Upper lobe of right lung (tissue), 1 donor: ENCODE measurements around the gene EVA1B. TPM values are rescaled to one million over a fixed set of nuclear protein-coding genes. Genes with fewer than 3 reads are reported as not detected.

Source experiments
- ATAC-seq: fragments of 200-7000 bp; cut with Tn5 transposase; one replicate; pipeline ENCODE4 v1.9.1; 2020; ENCODE audit warnings: mild to moderate bottlenecking, moderate library complexity
- DNase-seq: peaks from one replicate; pipeline ENCODE4 v3.0.0-alpha.2; 2020
- H3K27ac ChIP-seq: fragments of 200-600 bp; one replicate; pipeline ENCODE4 v1.8.0; 2022
- H3K27me3 ChIP-seq: fragments of 200-600 bp; one replicate; pipeline ENCODE4 v1.8.0; 2022; ENCODE audit warnings: mild to moderate bottlenecking
- H3K36me3 ChIP-seq: fragments of 200-600 bp; one replicate; pipeline ENCODE4 v1.8.0; 2022
- H3K4me1 ChIP-seq: fragments of 200-600 bp; one replicate; pipeline ENCODE4 v1.8.0; 2022
- H3K4me3 ChIP-seq: fragments of 200-600 bp; one replicate; pipeline ENCODE4 v1.8.0; 2022; ENCODE audit warnings: mild to moderate bottlenecking
- H3K9me3 ChIP-seq: fragments of 200-600 bp; one replicate; pipeline ENCODE4 v1.8.0; 2022
- intact Hi-C: fragments of 100-400 bp; cut with DNase I; formaldehyde crosslinking; loops from one replicate; pipeline ENCODE4 v1.11.0; 2022
- long read RNA-seq: library from polyadenylated mRNA; unstranded; transcript quantifications from one replicate; pipeline ENCODE4 v2.0.0, GENCODE V29; 2021
- total RNA-seq: library from RNA; stranded (reverse); fragmentation: NEBNext Ultra II Directional; extraction: Animal tissue kit (Norgen Biotek cat#: 25700); gene quantifications from one replicate; pipeline ENCODE4 v1.2.1, GENCODE V29; 2021
- TF ChIP-seq, protein P1 (sequence below): fragments of 200-600 bp; IDR thresholded peaks from one replicate; pipeline ENCODE4 v1.8.0; 2022; ENCODE audit warnings: antibody characterized with exemption
- donor health status: DM: no; HTN: yes; CAD: no; lungs with severe emphysema.

EVA1B gene, protein sequence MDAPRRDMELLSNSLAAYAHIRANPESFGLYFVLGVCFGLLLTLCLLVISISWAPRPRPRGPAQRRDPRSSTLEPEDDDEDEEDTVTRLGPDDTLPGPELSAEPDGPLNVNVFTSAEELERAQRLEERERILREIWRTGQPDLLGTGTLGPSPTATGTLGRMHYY
- total RNA-seq, result 27.2 TPM
- long read RNA-seq, transcript EVA1B-202 (3 exons, 699 nt), result major isoform, 50 of 60 reads
- long read RNA-seq, partial matches to known transcripts, result 1 of 60 reads
- long read RNA-seq, other reads (novel, unspliced or antisense), result 9 of 60 reads

DNA sequence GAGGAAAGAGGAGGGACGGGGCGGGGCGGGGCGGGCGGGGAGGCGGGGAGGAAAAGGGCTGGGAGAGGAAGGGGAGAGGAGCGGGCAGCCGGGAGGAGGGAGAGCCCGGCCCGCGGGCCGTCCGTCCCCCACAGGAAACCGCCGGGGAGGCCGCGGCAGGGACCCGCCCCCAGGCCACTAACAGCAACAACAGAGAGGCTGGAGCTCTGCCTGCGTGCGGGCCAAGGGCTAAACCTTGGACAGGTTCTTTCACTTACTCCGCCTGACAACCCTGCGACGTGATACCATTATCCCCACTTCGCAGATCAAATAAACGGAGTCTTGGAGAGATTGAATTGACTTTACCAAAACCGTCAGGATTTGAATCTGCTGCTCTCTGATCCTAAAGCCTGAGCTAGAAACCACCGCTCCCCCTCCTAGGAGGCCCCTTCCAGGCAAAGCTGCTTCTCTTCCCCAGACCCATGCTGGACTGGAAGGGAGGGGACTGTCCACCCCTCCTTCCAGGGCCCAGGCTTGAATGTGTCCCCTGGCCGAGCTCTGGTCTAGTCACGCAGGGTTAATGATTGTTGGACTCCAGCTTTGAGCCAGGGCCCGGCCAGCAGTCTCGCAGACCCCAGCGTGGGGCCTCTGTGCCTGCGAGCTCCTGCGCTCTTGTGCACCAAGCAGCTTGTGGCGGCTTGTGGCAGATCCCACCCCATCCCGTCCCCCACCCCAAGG lies at the start of gene EVA1B:
EVA1B (minus strand) TSS at position 10 of the 717 bp plus-strand sequence. CDS start 608 bp downstream, outside the sequence.
- intact Hi-C loops, result no loop called here
- Histone ChIP-seq H3K4me3 (peak within 1 kb of the TSS; percentile 78), H3K27me3 (no peaks in the 10 kb centered on the region), H3K36me3 (no peaks in the 10 kb centered on the region), H3K9me3 (no peaks in the 10 kb centered on the region), H3K27ac (peak within 1 kb of the TSS; percentile 75), H3K4me1 (peaks cover 32% of the 10 kb centered on the region)
- peak; percentile 82 for DNase-seq
- TF ChIP-seq, protein P1, sequence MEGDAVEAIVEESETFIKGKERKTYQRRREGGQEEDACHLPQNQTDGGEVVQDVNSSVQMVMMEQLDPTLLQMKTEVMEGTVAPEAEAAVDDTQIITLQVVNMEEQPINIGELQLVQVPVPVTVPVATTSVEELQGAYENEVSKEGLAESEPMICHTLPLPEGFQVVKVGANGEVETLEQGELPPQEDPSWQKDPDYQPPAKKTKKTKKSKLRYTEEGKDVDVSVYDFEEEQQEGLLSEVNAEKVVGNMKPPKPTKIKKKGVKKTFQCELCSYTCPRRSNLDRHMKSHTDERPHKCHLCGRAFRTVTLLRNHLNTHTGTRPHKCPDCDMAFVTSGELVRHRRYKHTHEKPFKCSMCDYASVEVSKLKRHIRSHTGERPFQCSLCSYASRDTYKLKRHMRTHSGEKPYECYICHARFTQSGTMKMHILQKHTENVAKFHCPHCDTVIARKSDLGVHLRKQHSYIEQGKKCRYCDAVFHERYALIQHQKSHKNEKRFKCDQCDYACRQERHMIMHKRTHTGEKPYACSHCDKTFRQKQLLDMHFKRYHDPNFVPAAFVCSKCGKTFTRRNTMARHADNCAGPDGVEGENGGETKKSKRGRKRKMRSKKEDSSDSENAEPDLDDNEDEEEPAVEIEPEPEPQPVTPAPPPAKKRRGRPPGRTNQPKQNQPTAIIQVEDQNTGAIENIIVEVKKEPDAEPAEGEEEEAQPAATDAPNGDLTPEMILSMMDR, result no peak
- ATAC-seq, result peak; percentile 66

DNA sequence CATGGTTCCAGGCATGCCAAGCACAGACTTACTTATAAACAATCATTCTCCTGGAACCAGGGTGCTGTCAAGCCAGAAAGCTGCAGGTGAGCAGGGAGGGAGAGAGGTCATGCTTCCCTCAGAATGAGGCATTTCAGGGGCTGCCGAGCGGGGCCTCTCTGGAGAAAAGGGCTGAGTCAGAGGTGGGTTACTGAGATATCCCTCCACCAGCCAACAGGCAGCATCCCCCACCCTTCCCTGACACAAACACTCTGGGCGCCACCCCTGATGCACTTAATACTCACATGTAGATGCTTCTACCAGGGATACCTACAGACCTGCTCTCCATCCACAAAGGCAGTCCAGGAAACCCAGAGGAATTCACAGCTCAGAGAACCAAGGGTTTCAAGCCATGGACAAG lies 49.2 kb upstream of the EVA1B start:
- Histone ChIP-seq H3K36me3 (no peaks in the 10 kb centered on the region), H3K4me3 (no peak overlapping the region), H3K4me1 (peaks cover 68% of the 10 kb centered on the region), H3K27me3 (no peaks in the 10 kb centered on the region), H3K9me3 (no peaks in the 10 kb centered on the region), H3K27ac (peak overlapping the region; percentile 96)
- DNase-seq (no peak), ATAC-seq (no peak)
- TF ChIP-seq, protein P1, result no peak
- intact Hi-C loops, result no loop called here

DNA sequence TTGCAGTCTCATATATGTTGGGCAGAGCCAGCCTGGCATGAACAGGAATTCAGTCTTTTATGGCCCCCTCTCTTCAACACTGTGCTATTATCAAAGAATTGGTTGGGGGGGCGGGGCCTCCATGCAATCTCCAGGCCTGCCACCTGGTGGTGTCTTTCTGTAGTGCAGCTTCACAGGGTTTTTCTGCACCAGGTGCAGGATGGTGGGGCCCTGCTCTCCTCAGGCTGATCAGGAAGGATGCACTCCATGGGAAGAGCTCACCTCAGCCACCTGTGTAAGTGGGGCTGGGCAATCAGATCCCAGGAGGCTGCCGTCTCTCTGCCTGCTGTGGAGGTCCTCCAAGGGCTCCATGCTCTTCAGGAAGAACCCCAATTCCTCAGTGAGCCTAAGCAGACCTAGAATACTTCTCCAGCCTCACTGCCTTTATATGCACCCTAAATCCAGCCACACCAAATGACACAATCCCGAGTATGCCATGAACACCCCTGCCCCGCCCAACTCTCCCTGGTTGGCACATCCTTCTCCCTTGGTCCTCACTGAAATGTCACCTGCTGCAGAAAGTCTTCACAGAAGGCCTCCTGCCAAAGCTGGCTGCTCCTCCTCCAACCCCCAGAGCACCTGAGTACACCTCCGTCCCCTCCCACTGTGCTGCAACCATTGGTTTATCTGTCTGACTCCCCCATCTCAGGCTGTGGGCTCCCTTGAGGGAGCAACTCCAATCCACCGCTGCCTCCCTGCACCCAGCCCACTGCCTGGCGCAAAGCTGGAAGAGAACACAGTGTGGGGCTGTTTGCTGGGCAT lies 45.8 kb upstream of the EVA1B start:
- intact Hi-C loops, result no loop called here
- DNase-seq, result peak; percentile 80
- H3K36me3 ChIP-seq, result no peaks in the 10 kb centered on the region
- peaks cover 72% of the 10 kb centered on the region for H3K4me1 ChIP-seq
- H3K9me3 ChIP-seq, result no peaks in the 10 kb centered on the region
- no peak overlapping the region for H3K4me3 ChIP-seq
- ATAC-seq, result peak; percentile 74
- H3K27me3 ChIP-seq, result no peaks in the 10 kb centered on the region
- TF ChIP-seq, protein P1, result peak; percentile 93
- no peak overlapping the region for H3K27ac ChIP-seq

DNA sequence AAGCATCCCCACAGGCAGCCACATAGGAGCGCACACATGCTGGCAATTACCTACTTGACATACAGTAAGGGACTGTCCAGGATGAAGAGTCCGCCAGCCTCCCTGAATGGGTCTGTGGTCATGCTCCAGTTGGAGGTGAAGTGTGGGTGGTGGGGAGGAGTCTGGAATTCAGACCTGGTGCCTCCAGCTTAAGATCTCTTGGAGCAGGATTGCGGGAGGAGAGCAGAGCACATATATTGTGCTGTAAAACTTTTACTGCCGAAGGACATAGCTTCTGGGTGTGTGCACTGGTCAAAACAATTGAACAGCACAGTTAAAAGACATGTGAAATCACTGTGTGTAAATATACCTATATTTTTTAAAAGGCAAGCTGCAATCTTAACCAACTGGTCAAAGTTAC lies 44.4 kb upstream of the EVA1B start:
- ATAC-seq (no peak), DNase-seq (no peak)
- Histone ChIP-seq H3K4me1 (peaks cover 57% of the 10 kb centered on the region), H3K4me3 (no peak overlapping the region), H3K27ac (no peak overlapping the region), H3K27me3 (no peaks in the 10 kb centered on the region), H3K9me3 (no peaks in the 10 kb centered on the region), H3K36me3 (peaks cover 6% of the 10 kb centered on the region)
- intact Hi-C loops, result no loop called here
- TF ChIP-seq, protein P1, result no peak

DNA sequence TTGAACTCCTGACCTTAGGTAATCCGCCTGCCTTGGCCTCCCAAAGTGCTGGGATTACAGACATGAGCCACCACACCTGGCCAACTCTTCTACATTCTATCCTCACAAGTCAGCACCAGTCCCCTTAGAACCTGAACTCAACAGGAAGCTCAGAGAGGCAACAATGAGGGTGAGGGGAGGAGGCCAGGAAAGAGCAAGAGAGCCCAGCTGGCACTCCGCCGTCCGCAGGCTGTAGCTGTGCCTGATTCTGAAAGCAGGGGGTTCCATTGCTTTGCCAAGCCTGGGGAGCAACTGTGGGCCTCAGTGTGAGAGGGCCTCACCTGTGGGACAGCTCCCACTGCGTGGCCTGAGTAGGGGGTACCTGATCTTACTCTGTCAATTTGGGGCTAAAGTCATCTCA lies 43.6 kb upstream of the EVA1B start:
- TF ChIP-seq, protein P1, result no peak
- Histone ChIP-seq H3K27ac (peak overlapping the region; percentile 76), H3K9me3 (no peaks in the 10 kb centered on the region), H3K4me1 (peaks cover 53% of the 10 kb centered on the region), H3K4me3 (no peak overlapping the region), H3K27me3 (no peaks in the 10 kb centered on the region), H3K36me3 (peaks cover 13% of the 10 kb centered on the region)
- DNase-seq (no peak), ATAC-seq (no peak)
- intact Hi-C loops, result no loop called here
